ENCODE data around the gene RASGRF2. TPM values are rescaled to one million over a fixed set of nuclear protein-coding genes. Genes with fewer than 3 reads are reported as not detected.

Gene RASGRF2
- total RNA-seq, 1 experiment from 2014 or later: 0.48 TPM

DNA sequence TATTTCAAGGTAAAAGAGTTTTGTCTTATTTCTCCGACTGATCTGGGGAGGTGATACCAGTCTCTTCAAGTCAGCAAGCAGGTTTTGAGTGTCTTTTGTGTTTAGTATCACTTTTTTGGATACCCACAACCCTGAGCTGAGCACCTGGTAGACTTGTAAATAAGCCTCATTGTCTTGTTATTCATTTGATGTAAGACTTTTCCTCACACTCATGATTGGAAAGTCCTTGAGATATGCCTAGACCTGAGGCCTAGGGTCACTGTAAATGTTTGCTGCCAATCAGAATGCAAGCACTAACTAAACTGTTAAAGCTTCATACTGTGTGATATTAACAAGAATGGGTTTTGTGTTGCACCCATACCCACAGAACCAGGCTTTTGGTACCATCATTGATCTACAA lies 172.2 kb downstream of the RASGRF2 start:
- Histone ChIP-seq H3F3A (ENCODE audit: insufficient read depth, low read depth) (no peaks in the 10 kb centered on the region), H3K36me3 (ENCODE audit: low read depth) (no peaks in the 10 kb centered on the region), H2AFZ (no peak overlapping the region), H3K4me2 (no peak overlapping the region), H3K9me3 (ENCODE audit: insufficient read depth, low read depth) (no peaks in the 10 kb centered on the region), H3K4me1 (replicated peaks; ENCODE audit: insufficient read depth) (no peaks in the 10 kb centered on the region), H3K9me2 (ENCODE audit: insufficient read depth) (no peaks in the 10 kb centered on the region), H3K27me3 (ENCODE audit: insufficient read depth, low read depth) (no peaks in the 10 kb centered on the region), H3K27ac (no peak overlapping the region), H3K4me3 (no peak overlapping the region), H4K20me1 (ENCODE audit: insufficient read depth) (no peaks in the 10 kb centered on the region), H3K79me2 (ENCODE audit: low read depth) (no peaks in the 10 kb centered on the region)
- TF ChIP-seq, protein P1, sequence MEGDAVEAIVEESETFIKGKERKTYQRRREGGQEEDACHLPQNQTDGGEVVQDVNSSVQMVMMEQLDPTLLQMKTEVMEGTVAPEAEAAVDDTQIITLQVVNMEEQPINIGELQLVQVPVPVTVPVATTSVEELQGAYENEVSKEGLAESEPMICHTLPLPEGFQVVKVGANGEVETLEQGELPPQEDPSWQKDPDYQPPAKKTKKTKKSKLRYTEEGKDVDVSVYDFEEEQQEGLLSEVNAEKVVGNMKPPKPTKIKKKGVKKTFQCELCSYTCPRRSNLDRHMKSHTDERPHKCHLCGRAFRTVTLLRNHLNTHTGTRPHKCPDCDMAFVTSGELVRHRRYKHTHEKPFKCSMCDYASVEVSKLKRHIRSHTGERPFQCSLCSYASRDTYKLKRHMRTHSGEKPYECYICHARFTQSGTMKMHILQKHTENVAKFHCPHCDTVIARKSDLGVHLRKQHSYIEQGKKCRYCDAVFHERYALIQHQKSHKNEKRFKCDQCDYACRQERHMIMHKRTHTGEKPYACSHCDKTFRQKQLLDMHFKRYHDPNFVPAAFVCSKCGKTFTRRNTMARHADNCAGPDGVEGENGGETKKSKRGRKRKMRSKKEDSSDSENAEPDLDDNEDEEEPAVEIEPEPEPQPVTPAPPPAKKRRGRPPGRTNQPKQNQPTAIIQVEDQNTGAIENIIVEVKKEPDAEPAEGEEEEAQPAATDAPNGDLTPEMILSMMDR (conservative IDR thresholded peaks at IDR 0.05): no peak
- TF ChIP-seq EZH2 (IDR thresholded peaks at IDR 0.05; ENCODE audit: low read depth): no peak
- CTCF ChIA-PET: no interaction called here
- BruUV-seq (replicated peaks): no TSS peak
- intact Hi-C loops (cut with micrococcal nuclease; ENCODE audit: unreplicated experiment): no loop called here
- POLR2A ChIA-PET (ENCODE audit: unreplicated experiment): no interaction called here
- DNase-seq: no peak

DNA sequence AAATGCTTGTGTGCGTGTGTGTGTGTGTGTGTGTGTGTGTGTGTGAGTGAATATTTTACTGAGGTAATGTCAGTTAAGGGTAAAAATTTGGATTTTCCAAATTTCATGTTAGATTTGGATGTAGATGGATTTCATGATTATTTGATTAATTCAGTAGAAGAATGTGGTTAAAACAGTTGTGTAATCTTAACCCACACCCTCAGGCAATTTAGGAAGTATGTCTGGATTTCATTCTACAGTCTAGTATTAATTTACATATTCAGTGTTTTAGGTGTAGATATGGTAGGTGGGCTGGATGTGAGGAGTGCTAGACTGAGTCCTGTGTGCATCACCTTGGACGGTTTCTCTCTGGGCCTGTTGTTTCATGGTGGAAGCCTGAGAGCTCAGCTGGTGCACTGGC lies 173.9 kb downstream of the RASGRF2 start:
- intact Hi-C loops (cut with micrococcal nuclease; ENCODE audit: unreplicated experiment): no loop called here
- Histone ChIP-seq H3K4me2 (no peak overlapping the region), H4K20me1 (ENCODE audit: insufficient read depth) (no peaks in the 10 kb centered on the region), H3K4me3 (no peak overlapping the region), H3K4me1 (replicated peaks; ENCODE audit: insufficient read depth) (no peaks in the 10 kb centered on the region), H2AFZ (no peak overlapping the region), H3K36me3 (ENCODE audit: low read depth) (no peaks in the 10 kb centered on the region), H3K9me3 (ENCODE audit: insufficient read depth, low read depth) (no peaks in the 10 kb centered on the region), H3K79me2 (ENCODE audit: low read depth) (no peaks in the 10 kb centered on the region), H3K27ac (no peak overlapping the region), H3F3A (ENCODE audit: insufficient read depth, low read depth) (no peaks in the 10 kb centered on the region), H3K9me2 (ENCODE audit: insufficient read depth) (no peaks in the 10 kb centered on the region), H3K27me3 (ENCODE audit: insufficient read depth, low read depth) (no peaks in the 10 kb centered on the region)
- no TSS peak for BruUV-seq (replicated peaks)
- POLR2A ChIA-PET (ENCODE audit: unreplicated experiment): no interaction called here
- CTCF ChIA-PET: no interaction called here
- TF ChIP-seq, protein P1 (conservative IDR thresholded peaks at IDR 0.05): no peak
- TF ChIP-seq EZH2 (IDR thresholded peaks at IDR 0.05; ENCODE audit: low read depth): no peak
- DNase-seq: no peak

GRCh38 chr5:81134566-81134965 lies 174.4 kb downstream of the RASGRF2 start:
- Histone ChIP-seq H3K79me2 (ENCODE audit: low read depth) (no peaks in the 10 kb centered on the region), H3K4me3 (no peak overlapping the region), H3K36me3 (ENCODE audit: low read depth) (no peaks in the 10 kb centered on the region), H2AFZ (no peak overlapping the region), H3K9me2 (ENCODE audit: insufficient read depth) (no peaks in the 10 kb centered on the region), H3F3A (ENCODE audit: insufficient read depth, low read depth) (no peaks in the 10 kb centered on the region), H3K9me3 (ENCODE audit: insufficient read depth, low read depth) (no peaks in the 10 kb centered on the region), H3K4me1 (replicated peaks; ENCODE audit: insufficient read depth) (no peaks in the 10 kb centered on the region), H3K27me3 (ENCODE audit: insufficient read depth, low read depth) (no peaks in the 10 kb centered on the region), H3K27ac (no peak overlapping the region), H4K20me1 (ENCODE audit: insufficient read depth) (no peaks in the 10 kb centered on the region), H3K4me2 (no peak overlapping the region)
- BruUV-seq (replicated peaks): no TSS peak
- TF ChIP-seq, protein P1 (conservative IDR thresholded peaks at IDR 0.05): no peak
- no peak for TF ChIP-seq EZH2 (IDR thresholded peaks at IDR 0.05; ENCODE audit: low read depth)
- no peak for DNase-seq
- ChIA-PET CTCF (no interaction called here), POLR2A (ENCODE audit: unreplicated experiment) (no interaction called here)
- intact Hi-C loops (cut with micrococcal nuclease; ENCODE audit: unreplicated experiment): no loop called here
